A673 (cell line): ENCODE results near the gene NUDT2.

ENCODE experiments used
- CTCF ChIP-seq: fragments of 300-800, 200-600 bp; sonication (generic); conservative IDR thresholded peaks from 2 replicates; pipeline ENCODE4 v1.5.1; 2017; ENCODE audit warnings: low read depth, mild to moderate bottlenecking, antibody characterized with exemption, low read length, moderate library complexity, mixed read lengths
- EZH2 ChIP-seq: fragments of 200-600 bp; sonication (generic); IDR thresholded peaks from 2 replicates; pipeline ENCODE4 v1.6.1; 2017; ENCODE audit warnings: borderline replicate concordance, low read depth, mild to moderate bottlenecking, mixed read lengths, antibody characterized with exemption, low read length; ENCODE audit not compliant: poor library complexity, severe bottlenecking

GRCh38 chr9:34311499-34312185 is 17.7 kb upstream of the NUDT2 start:
- no peak for TF ChIP-seq CTCF
- no peak for TF ChIP-seq EZH2
